H4 (cell line): ENCODE measurements around the gene ARHGAP1. TPM values are rescaled to one million over a fixed set of nuclear protein-coding genes. Genes with fewer than 3 reads are reported as not detected.

Source experiments
- DNase-seq: peaks from one replicate; pipeline ENCODE4 v3.0.0-alpha.2; 2015; ENCODE audit warnings: low spot score
- total RNA-seq: library from RNA; depleted of rRNA; stranded (reverse); fragments of >200 nt; shearing (Covaris generic); gene quantifications from 2 replicates; pipeline ENCODE4 v1.2.3, GENCODE V29; 2014; rRNA removed

Gene ARHGAP1
- total RNA-seq, 1 experiment from 2014 or later, result 16.2 TPM

DNA sequence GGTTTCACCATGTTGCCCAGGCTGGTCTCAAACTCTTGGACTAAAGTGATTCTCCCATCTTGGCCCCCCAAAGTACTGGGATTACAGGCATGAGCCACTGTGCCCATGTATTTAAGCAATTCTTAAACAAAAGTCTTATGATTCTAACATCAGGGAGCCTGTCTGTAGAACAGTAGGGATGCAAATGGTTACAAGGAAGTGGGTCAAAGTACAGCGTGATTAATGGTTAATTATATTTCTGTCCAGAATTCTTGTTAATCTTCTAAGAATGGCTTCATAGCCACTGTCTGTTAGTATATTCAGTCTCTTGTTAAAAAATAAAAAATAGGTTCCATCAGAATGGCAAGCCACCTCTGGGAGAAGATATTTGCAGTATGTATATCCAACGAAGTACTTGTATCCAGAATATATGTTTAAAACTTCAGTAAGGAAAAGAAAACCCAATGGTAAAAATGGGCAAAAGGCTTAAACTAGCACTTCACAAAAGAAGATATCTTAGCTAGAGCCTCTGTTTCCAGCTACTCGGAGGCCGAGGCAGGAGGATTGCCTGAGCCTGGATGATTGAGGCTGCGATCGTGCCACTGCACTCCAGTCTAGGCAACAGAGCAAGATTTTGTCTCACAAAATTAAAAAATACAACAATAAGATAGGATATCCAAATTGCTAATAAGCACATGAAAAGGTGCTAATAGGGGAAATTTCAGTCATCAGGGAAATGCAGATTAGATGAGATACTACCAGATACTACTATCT is 60.2 kb downstream of the ARHGAP1 start:
- no peak for DNase-seq

DNA sequence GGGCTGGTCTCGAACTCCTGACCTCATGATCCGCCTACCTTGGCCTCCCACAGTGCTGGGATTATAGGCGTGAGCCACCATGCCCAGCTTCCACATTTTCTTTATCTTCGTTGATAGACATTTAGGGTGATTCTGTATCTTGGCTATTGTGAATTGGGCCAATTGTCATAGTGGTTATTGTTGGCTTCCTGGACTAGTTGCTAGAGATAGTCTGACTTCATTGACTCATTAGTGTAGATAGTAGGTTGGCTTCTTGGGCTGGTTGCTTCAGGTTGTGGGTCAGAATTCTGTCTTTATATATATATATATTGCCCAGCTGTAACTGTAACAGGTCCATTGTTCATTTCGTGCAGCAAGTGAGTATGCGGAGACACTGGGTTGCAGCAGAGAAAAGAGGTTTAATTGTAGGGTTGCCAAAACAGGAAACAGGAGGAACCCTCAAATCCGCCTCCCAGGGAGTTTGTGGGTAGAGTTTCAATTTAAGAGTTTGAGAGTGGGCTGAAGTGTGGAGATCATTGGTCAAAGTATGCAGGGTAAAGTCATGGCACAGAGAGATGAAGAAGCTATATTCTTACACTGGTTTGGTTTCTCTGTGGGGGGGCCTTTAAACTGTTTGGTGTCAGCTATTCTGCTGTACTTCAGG is 61.1 kb downstream of the ARHGAP1 start:
- DNase-seq, result no peak

DNA sequence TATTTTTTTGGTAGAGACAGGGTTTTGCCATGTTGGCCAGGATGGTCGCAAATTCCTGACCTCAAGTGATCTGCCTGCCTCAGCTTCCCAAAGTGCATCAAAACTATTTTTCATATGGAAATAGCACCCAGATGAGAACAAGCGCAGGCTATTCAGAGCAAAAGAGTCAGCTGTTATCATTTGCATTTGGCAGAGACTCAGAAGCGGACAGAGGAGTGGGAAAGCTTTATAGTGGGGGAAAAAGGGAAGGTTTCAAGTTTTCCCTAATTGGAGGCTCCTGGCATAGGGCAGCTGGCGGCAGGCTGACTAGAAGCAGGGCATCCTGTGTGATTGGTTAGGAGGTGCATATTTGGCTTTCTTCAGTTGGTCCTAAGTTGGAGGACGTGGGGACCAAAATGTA is 62.9 kb downstream of the ARHGAP1 start:
- no peak for DNase-seq

DNA sequence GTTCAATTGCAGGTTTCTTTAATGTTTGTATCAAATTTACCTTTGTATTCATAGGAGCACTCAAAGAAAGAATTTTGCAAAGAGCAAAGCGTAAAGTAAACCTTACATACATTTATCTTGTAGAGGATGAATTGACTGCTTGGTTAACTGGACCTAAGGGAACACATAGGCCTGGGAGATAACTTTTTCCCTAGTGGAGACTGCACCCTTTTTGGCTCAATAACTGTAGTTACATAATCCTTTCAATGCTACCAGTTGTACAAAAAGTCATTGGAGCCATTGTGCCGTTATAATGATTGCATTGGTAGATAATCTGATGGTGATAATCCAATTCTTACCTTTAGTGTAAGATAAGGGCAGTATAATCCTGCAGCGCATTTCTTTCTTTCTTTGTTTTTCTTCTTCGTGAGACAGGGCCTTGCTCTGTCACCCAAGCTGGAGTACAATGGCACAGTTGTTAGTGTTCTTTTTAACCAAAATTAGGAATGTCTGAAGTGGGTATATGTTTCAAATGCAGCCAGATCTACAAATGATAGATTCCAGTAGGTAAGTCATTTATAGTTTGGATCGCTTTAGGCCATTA is 64.8 kb downstream of the ARHGAP1 start:
- no peak for DNase-seq

DNA sequence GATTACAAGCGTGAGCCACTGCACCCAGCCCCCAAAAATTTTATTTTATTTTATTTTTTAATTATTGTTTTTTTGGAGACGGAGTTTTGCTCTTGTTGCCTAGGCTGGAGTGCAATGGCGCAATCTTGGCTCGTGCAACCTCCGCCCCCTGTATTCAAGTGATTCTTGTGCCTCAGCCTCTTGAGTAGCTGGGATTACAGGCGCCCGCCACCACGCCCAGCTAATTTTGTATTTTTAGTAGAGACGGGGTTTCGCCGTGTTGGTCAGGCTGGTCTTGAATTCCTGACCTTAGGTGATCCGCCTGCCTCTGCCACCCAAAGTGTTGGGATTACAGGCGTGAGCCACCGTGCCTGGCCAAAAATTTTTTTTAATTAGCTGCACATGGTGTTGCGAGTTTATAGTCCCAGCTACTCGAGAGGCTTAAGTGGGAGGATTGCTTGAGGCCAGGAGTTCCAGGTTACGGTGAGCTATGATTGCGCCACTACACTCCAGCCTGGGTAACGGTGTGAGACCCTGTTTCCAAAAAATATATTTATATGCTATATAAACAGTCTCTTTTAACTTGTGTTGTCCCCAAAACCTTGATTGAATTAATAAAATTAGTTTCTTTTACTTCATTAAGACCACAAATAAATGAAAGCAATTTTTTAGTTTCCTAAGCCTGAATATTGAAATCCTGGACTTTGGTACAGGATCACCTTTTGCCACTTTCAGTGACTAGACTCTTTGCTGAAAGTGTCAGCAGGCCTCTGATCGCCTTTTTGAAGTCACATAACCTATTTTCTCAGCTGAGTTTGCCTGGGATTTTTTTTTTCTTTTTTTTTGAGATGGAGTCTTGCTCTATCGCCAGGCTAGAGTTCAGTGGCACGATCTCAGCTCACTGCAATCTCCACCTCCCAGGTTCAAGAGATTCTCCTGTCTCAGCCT is 66.9 kb downstream of the ARHGAP1 start:
- DNase-seq, result no peak

DNA sequence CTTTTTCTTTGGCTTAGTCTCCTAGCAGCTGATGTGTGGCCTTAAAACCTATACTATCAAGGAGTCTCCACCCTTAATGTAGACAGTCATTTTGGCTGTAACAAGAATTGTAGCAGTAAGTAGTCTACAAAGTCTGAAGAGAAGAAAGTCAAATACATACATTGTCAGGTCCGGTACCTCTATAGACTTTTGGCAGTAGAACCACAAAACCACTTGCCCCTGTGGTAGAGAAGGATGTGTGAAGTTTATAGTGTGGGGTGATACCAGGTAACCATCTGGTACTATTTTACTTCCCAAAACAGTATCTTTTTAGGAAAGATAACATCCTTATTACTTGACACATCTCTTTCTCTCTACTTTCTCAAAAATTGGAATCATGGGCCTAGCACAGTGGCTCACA is 67.9 kb downstream of the ARHGAP1 start:
- DNase-seq, result no peak

DNA sequence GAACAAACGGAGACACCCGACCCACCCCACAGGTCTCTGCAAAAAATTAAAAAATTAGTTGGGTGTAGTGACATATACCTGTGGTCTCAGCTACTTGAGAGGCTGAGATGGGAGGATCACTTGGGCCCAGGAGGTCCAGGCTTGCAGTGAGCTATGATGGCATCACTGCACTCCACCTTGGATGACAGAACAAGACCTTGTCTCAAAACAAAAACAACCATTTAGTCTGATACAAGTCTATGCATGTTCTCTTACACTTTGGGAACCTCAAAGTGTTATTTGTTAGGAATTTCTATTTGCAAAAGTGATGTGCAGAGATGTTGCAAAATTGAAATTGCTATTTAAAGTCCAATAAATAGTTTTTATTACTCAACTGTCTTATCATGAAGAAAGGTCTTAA is 68.7 kb downstream of the ARHGAP1 start:
- DNase-seq, result no peak

DNA sequence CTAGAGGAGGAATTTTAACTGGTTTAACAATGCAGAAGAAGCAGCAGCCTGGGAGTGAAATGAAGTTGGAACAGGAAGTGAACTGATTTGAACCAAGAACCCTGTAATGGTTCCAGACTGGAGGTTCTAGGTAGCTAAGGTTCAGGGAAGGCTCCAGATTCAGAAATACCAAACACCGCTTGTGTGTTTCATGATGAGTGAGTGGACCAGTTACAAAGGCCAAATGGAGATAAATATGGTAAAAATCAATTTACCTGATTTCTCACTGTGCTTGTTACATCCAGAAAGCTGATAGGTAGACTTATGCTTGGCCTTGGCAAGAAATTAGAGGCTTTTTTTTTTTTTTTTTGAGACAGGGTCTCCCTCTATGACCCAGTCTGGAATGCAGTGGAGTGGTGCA is 70.2 kb downstream of the ARHGAP1 start:
- no peak for DNase-seq

DNA sequence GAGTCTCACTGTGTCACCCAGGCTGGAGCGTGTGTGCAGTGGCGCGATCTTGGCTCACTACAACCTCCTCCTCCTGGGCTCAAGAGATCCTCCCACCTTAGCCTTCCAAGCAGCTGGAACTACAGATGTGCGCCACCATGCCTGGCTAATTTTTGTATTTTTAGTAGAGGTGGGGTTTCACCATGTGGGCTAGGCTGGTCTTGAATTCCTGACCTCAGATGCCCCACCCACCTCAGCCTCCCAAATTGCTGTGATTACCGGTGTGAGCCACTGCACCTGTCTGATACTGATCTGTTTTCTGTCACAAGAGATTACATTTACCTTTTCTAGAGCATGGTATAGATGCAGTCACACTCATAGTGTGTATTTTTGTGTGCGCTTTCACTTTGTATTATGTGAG is 71.5 kb downstream of the ARHGAP1 start:
- no peak for DNase-seq

Other genes starting within 250 kb of the ARHGAP1 start
- gene AMBRA1, start 106.6 kb downstream of the ARHGAP1 start, total RNA-seq, result 12.4 and 28.5 TPM in 2 replicates
- 2.5 and 5.8 TPM in 2 replicates for gene HARBI1, start 83.4 kb downstream of the ARHGAP1 start, total RNA-seq
- 72.3 and 88.3 TPM in 2 replicates for gene ATG13, start 83.1 kb downstream of the ARHGAP1 start, total RNA-seq
- 4.8 and 5.1 TPM in 2 replicates for gene ZNF408, start 412 bp upstream of the ARHGAP1 start, total RNA-seq
- gene F2, start 18.6 kb upstream of the ARHGAP1 start, total RNA-seq, result 0.23 TPM in 1 of 2 replicates, not detected in the other
- 54.6 and 71.4 TPM in 2 replicates for gene CKAP5, start 145.7 kb upstream of the ARHGAP1 start, total RNA-seq
- gene LRP4, start 217.9 kb upstream of the ARHGAP1 start, total RNA-seq, result 1.0 and 1.4 TPM in 2 replicates
- gene CSTPP1, start 236.1 kb upstream of the ARHGAP1 start, total RNA-seq, result 19.7 and 22.8 TPM in 2 replicates